A549 (cell line): ENCODE data around the gene COL15A1. TPM values are rescaled to one million over a fixed set of nuclear protein-coding genes. Genes with fewer than 3 reads are reported as not detected.

ENCODE experiments used
- ATAC-seq, 2 experiments: fragments of 200-7000 bp in 1 of 2; fragments of >200 bp in 1 of 2; cut with Nextera tagmentation in 1 of 2; cut with Tn5 transposase in 1 of 2; 3 replicates each; pipeline versions ENCODE4 v1.8.0 to v1.9.1; 2018 to 2020; ENCODE audit warnings: mild to moderate bottlenecking in 1 of 2, moderate library complexity in 1 of 2
- CTCF ChIA-PET: fragments of 300-600 bp; sonication (Branson Sonifier 250); formaldehyde crosslinking; extraction: SDS; loops from one replicate; lab custom pipeline; 2021; ENCODE audit warnings: antibody characterized with exemption, inconsistent platforms; lab: Yijun Ruan, JAX
- POLR2A ChIA-PET: fragments of 350-600 bp; formaldehyde crosslinking; extraction: SDS; loops from one replicate; lab custom pipeline; 2021; ENCODE audit warnings: antibody characterized with exemption, inconsistent platforms; lab: Yijun Ruan, JAX
- DNase-seq, 2 experiments: peaks; one replicate each; pipeline versions ENCODE4 v3.0.0 to v3.0.0-alpha.2; 2011 to 2016; ENCODE audit warnings: low read depth in 1 of 2, low spot score in 1 of 2
- FAIRE-seq: peaks from 2 replicates; lab custom pipeline; 2011; peaks lifted over from hg19 to GRCh38; lab: Jason Lieb, UNC
- H3K27ac ChIP-seq, 2 experiments: fragments of >200 bp; sonication (Bioruptor Twin); formaldehyde crosslinking; 3 replicates each; pipeline ENCODE4 v1.5.1; 2016 to 2017
- H3K4me1 ChIP-seq: fragments of >200 bp; sonication (Bioruptor Twin); formaldehyde crosslinking; 3 replicates; pipeline ENCODE4 v1.6.1; 2016
- H3K4me2 ChIP-seq: fragments of >200 bp; sonication (Bioruptor Twin); formaldehyde crosslinking; 3 replicates; pipeline ENCODE4 v1.6.1; 2016
- H3K4me3 ChIP-seq: fragments of >200 bp; sonication (Bioruptor Twin); formaldehyde crosslinking; 3 replicates; pipeline ENCODE4 v1.5.1; 2016
- H3K9me3 ChIP-seq: fragments of >200 bp; sonication (Bioruptor Twin); formaldehyde crosslinking; 3 replicates; pipeline ENCODE4 v1.6.1; 2016
- BCL3 ChIP-seq: fragments of >200 bp; sonication (Bioruptor Twin); formaldehyde crosslinking; IDR thresholded peaks from 3 replicates; pipeline ENCODE4 v1.6.1; 2016
- BHLHE40 ChIP-seq: IDR thresholded peaks from 2 replicates; pipeline ENCODE4 v1.6.1; 2012; ENCODE audit warnings: low read depth, low read length, inconsistent platforms
- CBX8 ChIP-seq: fragments of 200-600 bp; sonication (generic); IDR thresholded peaks from 2 replicates; pipeline ENCODE4 v1.6.1; 2016
- CHD2 ChIP-seq: fragments of 150-350 bp; IDR thresholded peaks from 2 replicates; pipeline ENCODE4 v1.6.1; 2014; ENCODE audit warnings: low read length; ENCODE audit not compliant: partially characterized antibody
- E2F6 ChIP-seq: IDR thresholded peaks from 2 replicates; pipeline ENCODE4 v1.6.1; 2012; ENCODE audit warnings: low read depth, borderline replicate concordance
- EP300 ChIP-seq, 2 experiments: fragments of >200 bp; sonication (Bioruptor Twin); formaldehyde crosslinking; IDR thresholded peaks; 2 replicates in 1 of 2; 3 replicates in 1 of 2; pipeline ENCODE4 v1.6.1; 2016 to 2017
- FOXS1 ChIP-seq: fragments of 250-450 bp; sonication (Bioruptor Pico); IDR thresholded peaks from 2 replicates; pipeline ENCODE4 v1.5.0; 2020; ENCODE audit warnings: mild to moderate bottlenecking, moderate library complexity
- GATA3 ChIP-seq: IDR thresholded peaks from 2 replicates; pipeline ENCODE4 v1.6.1; 2012; ENCODE audit warnings: borderline replicate concordance
- HEYL ChIP-seq: fragments of 250-450 bp; sonication (Bioruptor Pico); IDR thresholded peaks from 2 replicates; pipeline ENCODE4 v1.8.0; 2021; ENCODE audit warnings: mild to moderate bottlenecking, moderate library complexity
- HMGXB4 ChIP-seq: fragments of 250-450 bp; sonication (Bioruptor Pico); IDR thresholded peaks from 2 replicates; pipeline ENCODE4 v1.5.0; 2021; ENCODE audit warnings: mild to moderate bottlenecking, moderate library complexity, borderline replicate concordance
- HOXB5 ChIP-seq: fragments of 250-450 bp; sonication (Bioruptor Pico); IDR thresholded peaks from 2 replicates; pipeline ENCODE4 v1.5.0; 2020; ENCODE audit warnings: mild to moderate bottlenecking, moderate library complexity
- KDM5A ChIP-seq: fragments of 200-600 bp; sonication (generic); IDR thresholded peaks from 2 replicates; pipeline ENCODE4 v1.6.1; 2016; ENCODE audit warnings: antibody characterized with exemption, mild to moderate bottlenecking
- MAFK ChIP-seq: fragments of 450-650 bp; IDR thresholded peaks from 2 replicates; pipeline ENCODE4 v1.6.1; 2014; ENCODE audit not compliant: partially characterized antibody
- MYC ChIP-seq: IDR thresholded peaks from 2 replicates; pipeline ENCODE4 v1.6.1; 2012; ENCODE audit warnings: mild to moderate bottlenecking, inconsistent platforms, low read length, improper control_type of control experiment, borderline replicate concordance
- NFE2L2 ChIP-seq: fragments of 150-350 bp; conservative IDR thresholded peaks from 2 replicates; pipeline ENCODE4 v1.6.1; 2014; ENCODE audit warnings: low read length
- NPAS2 ChIP-seq: fragments of 250-450 bp; sonication (Bioruptor Pico); IDR thresholded peaks from 2 replicates; pipeline ENCODE4 v1.8.0; 2022; ENCODE audit warnings: mild to moderate bottlenecking, moderate library complexity, borderline replicate concordance
- PBX3 ChIP-seq: IDR thresholded peaks from 2 replicates; pipeline ENCODE4 v1.6.1; 2012
- PHF8 ChIP-seq: fragments of 200-600 bp; sonication (generic); IDR thresholded peaks from 2 replicates; pipeline ENCODE4 v1.6.1; 2016; ENCODE audit warnings: low read depth, mild to moderate bottlenecking, antibody characterized with exemption, moderate library complexity, borderline replicate concordance
- RARB ChIP-seq: fragments of 250-450 bp; sonication (Bioruptor Pico); IDR thresholded peaks from 2 replicates; pipeline ENCODE4 v1.8.0; 2021; ENCODE audit warnings: mild to moderate bottlenecking, moderate library complexity
- RFX5 ChIP-seq: fragments of 450-650 bp; IDR thresholded peaks from 2 replicates; pipeline ENCODE4 v1.7.1; 2014; ENCODE audit warnings: antibody characterized with exemption, mild to moderate bottlenecking, moderate library complexity
- SREBF2 ChIP-seq: fragments of 450-650 bp; IDR thresholded peaks from 2 replicates; pipeline ENCODE4 v1.6.1; 2014; ENCODE audit warnings: mild to moderate bottlenecking, moderate library complexity
- TP53 ChIP-seq: fragments of 250-450 bp; sonication (Bioruptor Pico); IDR thresholded peaks from 2 replicates; pipeline ENCODE4 v1.5.0; 2021; ENCODE audit warnings: mild to moderate bottlenecking, moderate library complexity
- ZFP36 ChIP-seq: fragments of 450-650 bp; IDR thresholded peaks from 2 replicates; pipeline ENCODE4 v1.6.1; 2014; ENCODE audit warnings: borderline replicate concordance; ENCODE audit not compliant: partially characterized antibody
- ZNF302 ChIP-seq: fragments of 250-450 bp; sonication (Bioruptor Pico); IDR thresholded peaks from 2 replicates; pipeline ENCODE4 v1.9.0; 2021; ENCODE audit warnings: inconsistent platforms, mild to moderate bottlenecking, moderate library complexity
- ZSCAN20 ChIP-seq: fragments of 250-450 bp; sonication (Bioruptor Pico); IDR thresholded peaks from 2 replicates; pipeline ENCODE4 v1.8.0; 2022; ENCODE audit warnings: mild to moderate bottlenecking, moderate library complexity
- WGBS: methylation state at CpG from one replicate; pipeline ENCODE4 v1.1.6; 2017; ENCODE audit errors: missing lambda C conversion rate; 5-methylcytosine and 5-hydroxymethylcytosine counted together
- polyA plus RNA-seq, 4 experiments: library from polyadenylated mRNA; depleted of rRNA in 3 of 4; stranded (reverse); fragments of >200 nt; fragmentation: RNase III in 1 of 4; extraction: RNeasy Plus Mini Kit Qiagen cat#74134 plus additional on column Dnase treatment in 1 of 4; gene quantifications; 2 replicates in 3 of 4; 3 replicates in 1 of 4; pipeline ENCODE4 v1.2.3, GENCODE V29; 2011 to 2017

The COL15A1 gene
- polyA plus RNA-seq, 2 of the 4 experiments (the other 2 are of a cell fraction): 0.09 to 0.12 TPM

- WGBS: 48% methylated on average over 4 of the region's 4 CpGs
- Histone ChIP-seq H3K4me1 (peaks cover 17% of the 10 kb centered on the region; the same call in 2 of the 3 replicates), H3K4me3 (no peak overlapping the region), H3K9me3 (no peaks in the 10 kb centered on the region), H3K4me2 (no peak overlapping the region; the same call in 2 of the 3 replicates), H3K27ac (peak overlapping the region in 1 of 2 experiments; percentile 31; a peak in 2 of 6 replicates)
- POLR2A ChIA-PET: no interaction called here
- FAIRE-seq: no peak
- no peak for ATAC-seq
- CTCF ChIA-PET: no interaction called here
- DNase-seq: no peak
- no peak for TF ChIP-seq HEYL
- TF ChIP-seq RARB (CRISPR knock-in tag): no peak
- TF ChIP-seq CHD2: no peak
- TF ChIP-seq MAFK: no peak
- no peak for TF ChIP-seq KDM5A
- no peak for TF ChIP-seq BHLHE40
- no peak for TF ChIP-seq EP300 (IDR thresholded peaks at IDR 0.05)
- TF ChIP-seq E2F6: no peak
- no peak for TF ChIP-seq GATA3
- TF ChIP-seq PBX3: no peak
- no peak for TF ChIP-seq CBX8
- no peak for TF ChIP-seq ZSCAN20
- no peak for TF ChIP-seq HOXB5 (CRISPR knock-in tag)
- TF ChIP-seq MYC: no peak
Measured at GRCh38 chr9:99041618-99042017, 97.9 kb downstream of the COL15A1 start.

- Histone ChIP-seq H3K4me1 (peaks cover 17% of the 10 kb centered on the region; the same call in 2 of the 3 replicates), H3K9me3 (no peaks in the 10 kb centered on the region)
- WGBS: 56% methylated on average over 6 of the region's 6 CpGs
- TF ChIP-seq RFX5: no peak
- no peak for TF ChIP-seq PHF8
- TF ChIP-seq BCL3: no peak
- TF ChIP-seq HOXB5 (CRISPR knock-in tag): no peak
- no peak for TF ChIP-seq TP53 (CRISPR knock-in tag)
- no peak for TF ChIP-seq MYC
- no peak for TF ChIP-seq ZFP36
- TF ChIP-seq GATA3: no peak
- no peak for TF ChIP-seq CHD2
- TF ChIP-seq SREBF2: no peak
- TF ChIP-seq, all 56 proteins: peak for 0
- Histone ChIP-seq H3K4me3 (no peak overlapping the region), H3K27ac (no peak overlapping the region), H3K4me2 (no peak overlapping the region)
- CTCF ChIA-PET: no interaction called here
- FAIRE-seq (no peak), DNase-seq (no peak), ATAC-seq (no peak)
- POLR2A ChIA-PET: no interaction called here
Measured at GRCh38 chr9:99042620-99043019, 98.9 kb downstream of the COL15A1 start.

- no peak overlapping the region for H3K4me2 ChIP-seq
- H3K9me3 ChIP-seq: no peaks in the 10 kb centered on the region
- H3K4me3 ChIP-seq: no peak overlapping the region
- 40% methylated on average over 4 of the region's 4 CpGs for WGBS
- no peak for ATAC-seq
- DNase-seq: no peak
- POLR2A ChIA-PET: no interaction called here
- no peak overlapping the region for H3K27ac ChIP-seq
- no peak for FAIRE-seq
- CTCF ChIA-PET: interaction anchor here (1.1 to 1.6 kb wide), 3 partner anchors 11 to 46 kb away, joined by 3 to 5 read pairs (median 4); no protein-coding TSS in a partner anchor
- peaks cover 12% of the 10 kb centered on the region; the same call in 2 of the 3 replicates for H3K4me1 ChIP-seq
- TF ChIP-seq EP300 (IDR thresholded peaks at IDR 0.05) (no peak), HMGXB4 (CRISPR knock-in tag) (no peak), SREBF2 (no peak), NPAS2 (CRISPR knock-in tag) (no peak), ZNF302 (CRISPR knock-in tag) (no peak), HEYL (no peak), BHLHE40 (no peak), KDM5A (no peak), FOXS1 (CRISPR knock-in tag) (no peak), CBX8 (no peak), CHD2 (no peak), NFE2L2 (no peak)
Measured at GRCh38 chr9:99044827-99045226, 101.1 kb downstream of the COL15A1 start.
